GM19238 (cell line): Measurements from ENCODE around the gene PELI3.
"Not testable (repeated sequence)": the region's sequence is repeated elsewhere in the genome, so short reads cannot be mapped to it uniquely, and the experiment has no call there.

Source experiments
- DNase-seq: peaks from one replicate; pipeline ENCODE4 v3.0.0; 2011; ENCODE audit warnings: low spot score; ENCODE audit not compliant: insufficient read length

Gene PELI3

GRCh38 chr11:66466225-66467033, at the start of gene PELI3:
Gene PELI3 (plus strand): TSS chr11:66466905. CDS start chr11:66468129, 1,224 bp downstream.
- DNase-seq = peak; percentile 97

- no peak for DNase-seq
These were observed 49.7 kb upstream of the PELI3 start for GRCh38 chr11:66417000-66417399.

GRCh38 chr11:66418168-66418985, 48.3 kb upstream of the PELI3 start:
- DNase-seq = peak; percentile 43

GRCh38 chr11:66418986-66419308, 47.8 kb upstream of the PELI3 start:
- DNase-seq = no peak

- no peak for DNase-seq
These were observed 46.9 kb upstream of the PELI3 start for GRCh38 chr11:66419825-66420224.

- no peak for DNase-seq
These were observed 45.8 kb upstream of the PELI3 start, which contains the start of gene NPAS4 for GRCh38 chr11:66420671-66421476. Gene NPAS4 (plus strand): TSS chr11:66421035. CDS start chr11:66421180, 145 bp downstream.

- peak; percentile 84 for DNase-seq
These were observed 45.1 kb upstream of the PELI3 start for GRCh38 chr11:66421492-66422205.

GRCh38 chr11:66426314-66426713, 40.4 kb upstream of the PELI3 start:
- DNase-seq = no peak

- DNase-seq = no peak
These were observed 37.8 kb upstream of the PELI3 start for GRCh38 chr11:66428933-66429332.

GRCh38 chr11:66429983-66430602, 36.6 kb upstream of the PELI3 start:
- DNase-seq = peak; percentile 66

- not testable (repeated sequence) for DNase-seq
These were observed 35.4 kb upstream of the PELI3 start for GRCh38 chr11:66431287-66431686.

GRCh38 chr11:66431871-66432329, 34.8 kb upstream of the PELI3 start:
- not testable (repeated sequence) for DNase-seq

- DNase-seq = no peak
These were observed 34.1 kb upstream of the PELI3 start for GRCh38 chr11:66432597-66432996.

- no peak for DNase-seq
These were observed 28.7 kb upstream of the PELI3 start for GRCh38 chr11:66437979-66438503.

GRCh38 chr11:66438504-66439466, 27.9 kb upstream of the PELI3 start, which contains the start of gene MRPL11:
Gene MRPL11 (minus strand): TSS chr11:66438848. CDS start chr11:66438754, 94 bp downstream.
- peak; percentile 93 for DNase-seq

GRCh38 chr11:66440101-66440939, 26.4 kb upstream of the PELI3 start:
- DNase-seq = not testable (repeated sequence)

GRCh38 chr11:66440940-66441282, 25.8 kb upstream of the PELI3 start:
- DNase-seq = not testable (repeated sequence)

- no peak for DNase-seq
These were observed 23.1 kb upstream of the PELI3 start for GRCh38 chr11:66443602-66444001.
